A549 treated with Hydrocortisone at 1 μM for 4 hours (cell line): Measurements from ENCODE around the gene MST1R. TPM values are rescaled to one million over a fixed set of nuclear protein-coding genes. Genes with fewer than 3 reads are reported as not detected.

Source experiments
- total RNA-seq: library from RNA; stranded (reverse); fragments of 200-300 nt; extraction: Qiagen RNA extraction; gene quantifications from 5 replicates; pipeline ENCODE4 v1.2.3, GENCODE V29; 2022

MST1R gene
- total RNA-seq, result 6.2 to 7.5 TPM (median 7.5 TPM) in 5 replicates

DNA sequence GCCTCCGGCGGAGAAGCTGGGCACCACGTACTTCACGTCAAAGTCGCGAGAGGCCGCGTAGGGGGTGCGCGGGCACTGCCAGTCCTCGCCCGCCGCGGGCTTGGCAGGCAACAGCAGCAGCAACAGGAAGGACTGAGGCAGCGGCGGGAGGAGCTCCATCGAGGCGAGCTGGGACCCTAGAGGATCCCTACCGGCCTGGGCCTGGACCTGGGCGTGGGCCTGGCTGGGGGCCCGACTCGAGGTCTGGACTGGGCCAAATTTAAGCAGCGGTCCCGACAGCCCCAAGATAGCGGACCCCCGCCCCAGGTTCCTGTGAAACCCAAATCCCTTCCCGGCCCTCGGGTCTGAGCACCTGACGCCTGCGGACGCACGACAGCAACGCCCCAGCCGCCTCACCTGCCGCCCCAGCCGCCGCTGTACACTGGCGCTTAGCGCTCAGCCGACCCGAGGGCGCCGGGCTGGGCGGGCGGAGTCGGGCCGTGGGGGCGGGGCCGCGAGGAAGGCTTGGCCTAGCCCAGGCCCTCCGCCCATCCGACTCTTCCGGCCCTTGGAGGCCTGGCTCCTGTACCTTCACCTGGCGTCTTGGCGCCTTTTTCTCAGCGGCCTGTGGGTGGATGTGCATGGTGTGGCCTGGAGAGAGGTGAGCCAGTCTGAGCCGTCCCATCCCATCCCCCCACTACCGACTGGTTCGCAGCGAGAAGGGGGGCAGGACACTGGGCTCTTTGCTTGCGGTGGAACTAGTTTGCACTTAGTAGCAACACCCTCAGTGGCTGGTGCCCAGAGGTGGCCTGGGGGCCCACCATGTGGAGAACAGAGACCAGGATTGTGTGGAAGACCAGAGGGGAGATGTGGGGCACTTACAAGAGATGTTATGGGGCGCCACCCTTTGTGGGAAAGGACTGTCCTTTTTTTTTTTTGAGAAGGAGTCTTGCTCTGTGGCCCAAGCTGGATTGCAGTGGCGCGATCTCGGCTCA lies at the start of gene MST1R:
Gene MST1R (minus strand): TSS at position 423 of the 974 bp plus-strand sequence. CDS start 264 bp downstream, at position 159.

GRCh38 chr3:49939858-49940666 lies 36.4 kb upstream of the MST1R start, which contains the start of gene RBM6:
Gene RBM6, plus strand, starts transcription at chr3:49940150. Its CDS starts 22,492 bp downstream, at chr3:49962642.

DNA sequence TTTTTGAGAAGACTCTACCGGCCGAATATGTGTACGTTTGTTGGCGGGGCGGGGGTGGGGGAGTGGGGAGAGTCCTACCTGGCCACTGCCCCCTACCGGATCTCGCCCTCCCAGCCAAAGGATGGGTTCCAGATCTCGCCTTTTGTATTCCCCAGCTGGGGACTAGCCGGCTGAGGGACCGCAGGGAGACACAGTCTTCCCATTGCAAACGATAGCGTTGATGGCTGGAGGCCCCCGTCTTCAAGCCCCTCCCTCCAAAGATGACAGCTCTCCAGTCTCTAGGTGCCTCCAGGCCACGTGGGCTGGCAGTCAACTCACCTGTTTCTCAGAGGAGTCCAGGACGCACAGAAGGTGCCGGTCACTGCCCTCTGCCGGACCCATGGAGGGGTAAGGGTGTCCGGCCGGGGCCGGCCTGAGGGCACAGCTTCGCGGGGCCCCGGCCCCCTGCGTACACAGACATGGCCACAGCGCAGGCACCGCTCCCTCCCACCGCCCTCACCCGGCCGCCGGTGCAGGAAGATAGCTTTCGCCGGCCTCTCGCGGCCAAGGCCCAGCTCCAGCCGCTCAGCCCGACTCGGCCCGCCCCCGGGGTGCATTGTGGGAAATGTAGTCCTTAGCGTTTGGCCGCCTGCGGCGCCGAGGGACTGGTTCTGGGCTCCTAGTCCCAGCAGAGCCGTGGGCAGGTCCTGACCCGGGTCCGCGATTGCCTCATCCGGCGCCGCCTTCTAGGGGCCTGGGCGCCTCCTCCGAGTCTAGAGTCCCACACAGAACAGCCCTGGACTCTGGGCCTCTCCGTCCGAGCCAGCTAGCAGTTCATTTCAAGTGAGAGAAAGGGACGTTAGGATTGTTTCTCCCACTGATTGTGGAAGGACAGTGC lies 25.9 kb upstream of the MST1R start, which contains the start of gene MON1A:
Gene MON1A (minus strand): TSS at position 521 of the 877 bp plus-strand sequence. CDS start 16,465 bp downstream, outside the sequence.

GRCh38 chr3:49869525-49870126 lies 34.0 kb downstream of the MST1R start, which contains the start of gene CAMKV:
Gene CAMKV, minus strand, starts transcription at chr3:49869906. Its CDS starts 7,518 bp downstream, at chr3:49862388.

GRCh38 chr3:49856181-49857005 lies 47.3 kb downstream of the MST1R start, which contains the start of gene TRAIP:
Gene TRAIP, minus strand, starts transcription at chr3:49856564. Its CDS starts 111 bp downstream, at chr3:49856453.

Other genes with a start within 250 kb of the MST1R start
- gene APEH, start 229.5 kb downstream of the MST1R start, total RNA-seq, result 63.9 to 67.7 TPM (median 64.9 TPM) in 5 replicates
- gene MST1, start 214.4 kb downstream of the MST1R start, total RNA-seq, result 0.97 to 2.6 TPM (median 1.9 TPM) in 5 replicates
- 11.6 to 15.1 TPM (median 13.7 TPM) in 5 replicates for gene RNF123, start 214.3 kb downstream of the MST1R start, total RNA-seq
- 0.12 to 1.2 TPM (median 0.69 TPM) in 5 replicates for gene AMIGO3, start 184.2 kb downstream of the MST1R start, total RNA-seq
- 15.9 to 19.7 TPM (median 18.6 TPM) in 5 replicates for gene GMPPB, start 179.9 kb downstream of the MST1R start, total RNA-seq
- 21.0 to 23.4 TPM (median 23.3 TPM) in 5 replicates for gene IP6K1, start 117.3 kb downstream of the MST1R start, total RNA-seq
- 0.15 to 0.30 TPM (median 0.26 TPM) in 5 replicates for gene CDHR4, start 104.0 kb downstream of the MST1R start, total RNA-seq
- 1.7 to 2.8 TPM (median 2.4 TPM) in 5 replicates for gene INKA1, start 100.6 kb downstream of the MST1R start, total RNA-seq
- gene UBA7, start 89.9 kb downstream of the MST1R start, total RNA-seq, result 0.23 to 0.85 TPM (median 0.54 TPM) in 5 replicates
- gene TRAIP, start 47.3 kb downstream of the MST1R start, total RNA-seq, result 10.8 to 14.1 TPM (median 13.6 TPM) in 5 replicates
- 0.18 to 0.35 TPM (median 0.24 TPM) in 5 replicates for gene CAMKV, start 34.0 kb downstream of the MST1R start, total RNA-seq
- 6.3 to 9.9 TPM (median 8.1 TPM) in 5 replicates for gene MON1A, start 25.9 kb upstream of the MST1R start, total RNA-seq
- 24.6 to 30.5 TPM (median 26.8 TPM) in 5 replicates for gene RBM6, start 36.3 kb upstream of the MST1R start, total RNA-seq
- gene RBM5, start 185.0 kb upstream of the MST1R start, total RNA-seq, result 30.5 to 38.4 TPM (median 34.6 TPM) in 5 replicates